ENCODE results near the gene SUGCT. TPM values are rescaled to one million over a fixed set of nuclear protein-coding genes. Genes with fewer than 3 reads are reported as not detected.
"Not testable (repeated sequence)": the region's sequence is repeated elsewhere in the genome, so short reads cannot be mapped to it uniquely, and the experiment has no call there.

Gene SUGCT
- total and polyA plus RNA-seq, 2 of the 13 experiments (the other 11 are each of a cell fraction or from before 2014, with no cell fraction given): 10.1 to 22.2 TPM

- ATAC-seq: no peak
- no peak overlapping the region for H3K4me2 ChIP-seq (ENCODE audit: low read depth, low read length)
- in situ Hi-C loops (cut with HindIII; ENCODE audit: extremely low pct_ligation_motif_present, low pct_unique_long_range_greater_than_20kb) (no loop called here), intact Hi-C loops (cut with micrococcal nuclease; ENCODE audit: unreplicated experiment) (no loop called here)
- no peak overlapping the region for H3K27ac ChIP-seq (ENCODE audit: extremely low read length, insufficient read depth, low read length)
- no peak for DNase-seq (ENCODE audit: low spot score)
- H4K20me1 ChIP-seq (ENCODE audit: insufficient read depth, low read length): no peaks in the 10 kb centered on the region
- CTCF ChIA-PET (ENCODE audit: low intra/inter-chr PET ratio, low total read pairs): no interaction called here
- no peaks in the 10 kb centered on the region for H3K9me3 ChIP-seq (ENCODE audit: low read length)
- no peaks in the 10 kb centered on the region for H3K4me1 ChIP-seq (ENCODE audit: insufficient read depth, low read length)
- H3K4me3 ChIP-seq (replicated peaks in 1 of 3; ENCODE audit: insufficient read depth in 1 of 3, low read depth in 2 of 3, low read length in 3 of 3): no peak overlapping the region
- H3K36me3 ChIP-seq (replicated peaks in 1 of 2; ENCODE audit: control insufficient read depth in 1 of 2, insufficient read depth in 2 of 2, low read length in 2 of 2): no peaks in the 10 kb centered on the region
- no peak overlapping the region for H2AFZ ChIP-seq (ENCODE audit: low read length)
- POLR2A ChIA-PET: no interaction called here
- no peak overlapping the region for H3K9ac ChIP-seq (ENCODE audit: insufficient read depth, low read depth, low read length)
- H3K27me3 ChIP-seq (ENCODE audit: control insufficient read depth in 1 of 2, insufficient read depth in 2 of 2, low read length in 2 of 2): no peaks in the 10 kb centered on the region
- BruUV-seq (replicated peaks): no TSS peak
- TF ChIP-seq ZNF143 (CRISPR knock-in tag; IDR thresholded peaks at IDR 0.05) (no peak), MXD4 (CRISPR knock-in tag; IDR thresholded peaks at IDR 0.05) (no peak)
- no peak for FAIRE-seq
- H3K79me2 ChIP-seq (ENCODE audit: insufficient read depth, low read length): no peaks in the 10 kb centered on the region
- 91% methylated on average over 19 of the region's 19 CpGs for WGBS (ENCODE audit: low lambda C conversion rate)
These were observed 12.8 kb downstream of the SUGCT start for GRCh38 chr7:40147371-40148246.

- BruUV-seq (replicated peaks); H3K27ac ChIP-seq (ENCODE audit: extremely low read length, insufficient read depth, low read length); H3K4me3 ChIP-seq (replicated peaks in 1 of 3; ENCODE audit: insufficient read depth in 1 of 3, low read depth in 2 of 3, low read length in 3 of 3); H3K27me3 ChIP-seq (ENCODE audit: control insufficient read depth in 1 of 2, insufficient read depth in 2 of 2, low read length in 2 of 2); H3K79me2 ChIP-seq (ENCODE audit: insufficient read depth, low read length); H2AFZ ChIP-seq (ENCODE audit: low read length); H3K9ac ChIP-seq (ENCODE audit: insufficient read depth, low read depth, low read length); FAIRE-seq; CTCF ChIA-PET (ENCODE audit: low intra/inter-chr PET ratio, low total read pairs); H3K4me2 ChIP-seq (ENCODE audit: low read depth, low read length); H3K36me3 ChIP-seq (replicated peaks in 1 of 2; ENCODE audit: control insufficient read depth in 1 of 2, insufficient read depth in 2 of 2, low read length in 2 of 2); in situ Hi-C loops (cut with HindIII; ENCODE audit: extremely low pct_ligation_motif_present, low pct_unique_long_range_greater_than_20kb); H3K9me3 ChIP-seq (ENCODE audit: low read length); H3K4me1 ChIP-seq (ENCODE audit: insufficient read depth, low read length); POLR2A ChIA-PET; intact Hi-C loops (cut with micrococcal nuclease; ENCODE audit: unreplicated experiment); DNase-seq (ENCODE audit: low spot score); H4K20me1 ChIP-seq (ENCODE audit: insufficient read depth, low read length); ATAC-seq: not testable (repeated sequence)
- 94% methylated on average over 7 of the region's 7 CpGs for WGBS (ENCODE audit: low lambda C conversion rate)
These were observed 13.4 kb downstream of the SUGCT start for GRCh38 chr7:40148247-40148580.
